ENCODE data around the gene FRA10AC1.

The FRA10AC1 gene

GRCh38 chr10:93630625-93631557 lies 71.5 kb downstream of the FRA10AC1 start:
- DNase-seq: peak; percentile 24

- peak; percentile 22 for DNase-seq
Measured at GRCh38 chr10:93629647-93630305, 72.6 kb downstream of the FRA10AC1 start.

- DNase-seq: no peak
Measured at GRCh38 chr10:93628858-93629257, 73.5 kb downstream of the FRA10AC1 start.

- DNase-seq: no peak
Measured at GRCh38 chr10:93622942-93623341, 79.5 kb downstream of the FRA10AC1 start.

- DNase-seq: no peak
Measured at GRCh38 chr10:93620925-93621324, 81.5 kb downstream of the FRA10AC1 start.
